Femur (tissue), 1 donor: Measurements from ENCODE around the gene DRAP1.
"Not testable (repeated sequence)": the region's sequence is repeated elsewhere in the genome, so short reads cannot be mapped to it uniquely, and the experiment has no call there.

ENCODE experiments used
- DNase-seq: peaks from one replicate; pipeline ENCODE4 v3.0.0-alpha.2; 2017

The DRAP1 gene

DNA sequence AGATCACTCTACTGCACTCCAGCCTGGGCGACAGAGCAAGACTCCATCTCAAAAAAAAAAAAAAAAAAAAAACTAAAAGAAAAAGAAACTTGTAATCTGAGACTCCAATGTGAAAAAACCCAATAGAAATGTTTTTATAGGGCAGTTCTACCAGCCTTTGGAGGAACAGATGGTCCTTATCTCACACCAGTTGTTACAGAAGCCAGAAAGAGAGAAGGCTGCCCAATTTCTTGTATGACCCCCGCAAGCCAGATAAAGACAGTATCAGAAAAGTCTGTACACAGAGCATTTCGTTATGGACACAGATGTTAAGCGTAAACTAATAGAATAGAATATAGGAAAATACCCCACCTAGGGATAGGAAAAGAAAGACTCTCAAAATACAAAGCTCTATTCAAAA lies 14.8 kb downstream of the DRAP1 start:
- no peak for DNase-seq

DNA sequence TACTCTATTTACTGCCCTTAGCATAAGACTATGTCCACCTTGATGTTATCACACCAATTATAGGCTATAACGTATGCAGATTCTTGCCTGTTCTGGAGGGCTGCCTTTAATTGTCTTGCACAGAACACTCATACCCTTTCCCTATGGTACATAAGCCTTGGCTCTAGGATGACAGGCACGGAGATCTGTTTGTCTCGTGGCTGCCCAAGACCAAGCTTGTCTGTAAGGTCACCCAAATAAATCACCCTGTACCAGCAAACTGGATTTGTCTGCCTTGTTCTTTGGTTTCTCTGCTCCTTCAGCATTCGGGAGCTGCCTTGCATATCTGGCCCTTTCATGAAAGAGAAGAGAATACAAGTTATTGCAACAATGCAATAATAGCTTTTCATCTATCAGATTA lies 18.5 kb downstream of the DRAP1 start:
- no peak for DNase-seq

- DNase-seq: no peak
These were observed 22.6 kb downstream of the DRAP1 start for GRCh38 chr11:65941720-65942310.

GRCh38 chr11:65942531-65942930 lies 23.3 kb downstream of the DRAP1 start:
- no peak for DNase-seq

DNA sequence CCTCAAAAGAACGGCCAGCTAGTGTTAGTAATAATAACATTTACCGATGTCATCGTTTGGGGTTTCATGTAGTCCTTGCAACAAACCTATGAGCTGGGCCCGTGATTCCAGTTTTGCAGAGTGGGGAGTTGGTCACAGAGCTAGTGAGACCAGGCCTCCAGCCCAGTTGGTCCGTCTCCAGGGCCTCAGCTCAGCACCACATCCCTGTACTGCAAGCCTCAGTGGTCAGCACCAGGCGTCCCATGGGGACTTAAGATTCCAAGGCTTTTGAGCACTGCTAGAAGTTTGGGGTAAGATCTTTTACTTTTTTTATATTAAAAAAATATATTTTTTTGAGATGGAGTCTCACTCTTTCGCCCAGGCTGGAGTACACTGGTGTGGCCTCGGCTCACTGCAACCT lies 25.0 kb downstream of the DRAP1 start:
- DNase-seq: no peak

- DNase-seq: no peak
These were observed 25.5 kb downstream of the DRAP1 start for GRCh38 chr11:65944767-65945166.

DNA sequence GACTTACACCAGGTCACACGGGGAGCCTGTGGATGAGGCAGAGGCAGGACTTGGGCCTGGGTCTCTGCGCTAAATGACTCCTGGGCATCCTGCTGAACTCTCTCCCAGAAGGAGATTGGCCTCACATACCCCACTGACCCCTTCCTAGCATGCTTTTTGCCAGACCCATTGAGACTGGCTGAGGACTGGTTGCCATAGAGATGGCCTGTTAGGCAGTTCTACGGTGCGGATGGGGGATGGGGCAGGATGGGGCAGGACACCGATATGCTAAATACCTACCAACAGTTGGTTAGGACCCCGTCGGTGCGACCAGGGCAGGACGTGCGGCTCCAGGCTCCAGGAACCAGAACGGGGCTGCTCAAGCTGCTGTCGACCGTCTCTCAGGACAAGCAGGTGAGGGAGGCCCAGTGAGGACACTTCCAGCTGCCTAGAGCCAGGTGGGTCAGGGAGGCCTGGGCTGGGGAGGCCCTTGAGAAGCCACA lies 26.2 kb downstream of the DRAP1 start, which contains the start of gene TSGA10IP:
TSS of gene TSGA10IP (plus strand) at position 51 of the 482 bp plus-strand sequence. CDS start at position 247, 196 bp downstream.
- DNase-seq: no peak

DNA sequence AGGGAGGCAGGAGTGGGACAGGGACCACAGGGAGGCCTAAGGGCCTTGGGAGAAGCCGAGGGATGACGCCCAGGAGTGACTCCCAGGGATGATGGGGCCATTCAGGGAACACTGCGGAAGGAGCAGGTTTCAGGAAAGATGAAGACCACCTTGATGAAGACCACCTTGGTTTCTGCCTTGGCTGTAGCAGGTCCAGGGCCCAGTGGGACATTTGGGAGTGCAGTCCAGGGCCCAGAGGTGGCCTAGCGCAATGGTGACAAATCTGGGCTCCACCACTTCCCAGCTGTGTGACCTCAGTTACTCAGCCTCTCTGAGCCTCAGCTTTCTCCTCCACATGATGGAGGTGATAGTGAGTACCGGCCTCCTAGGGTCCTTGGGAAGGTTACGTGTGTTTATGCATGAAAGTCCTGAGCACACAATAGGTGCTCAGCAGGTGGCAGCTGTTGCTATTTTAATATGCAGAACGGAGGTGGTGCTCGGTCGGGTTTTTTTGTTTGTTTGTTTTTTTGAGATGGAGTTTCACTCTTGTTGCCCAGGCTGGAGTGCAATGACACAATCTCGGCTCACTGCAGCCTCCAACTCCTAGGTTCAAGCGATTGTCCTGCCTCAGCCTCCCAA lies 26.8 kb downstream of the DRAP1 start:
- no peak for DNase-seq

DNA sequence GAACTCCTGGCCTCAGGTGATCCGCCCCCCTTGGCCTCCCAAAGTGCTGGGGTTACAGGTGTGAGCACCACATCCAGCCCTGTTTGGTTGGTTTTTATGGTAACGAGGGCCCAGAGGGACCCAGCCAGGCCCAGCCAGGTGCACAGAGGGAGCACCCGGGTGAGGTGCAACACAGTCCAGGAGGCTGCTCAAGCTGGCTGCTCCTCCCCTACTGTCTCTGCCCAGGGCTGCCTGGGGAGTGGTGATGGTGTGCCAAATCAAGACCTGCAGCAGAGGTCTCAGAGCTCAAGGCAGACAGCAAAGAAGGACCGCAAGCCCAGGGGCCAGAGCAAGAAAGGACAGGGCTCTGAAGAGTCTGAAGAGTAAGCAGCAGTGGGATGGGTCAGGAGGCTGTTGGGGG lies 27.4 kb downstream of the DRAP1 start:
- DNase-seq: no peak

DNA sequence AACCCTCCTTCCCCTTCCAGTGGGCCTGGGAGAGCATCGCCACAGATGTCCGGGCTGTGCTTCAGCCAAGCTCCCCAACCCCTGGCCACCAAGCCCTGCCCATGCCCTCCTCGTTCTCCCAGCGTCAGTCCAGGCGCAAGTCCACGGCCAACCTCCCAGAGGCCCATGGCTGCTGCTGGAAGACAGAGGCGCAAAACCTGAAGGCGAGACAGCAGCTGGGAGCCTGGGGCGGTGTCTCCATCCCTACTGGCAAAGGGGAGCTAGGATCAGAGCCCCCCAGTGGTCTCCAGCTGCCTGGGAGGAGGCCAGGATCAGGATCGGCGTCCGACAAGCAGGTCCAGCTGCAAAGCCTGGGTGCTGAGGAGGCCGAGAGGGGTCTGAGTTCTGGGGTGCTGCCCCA lies 27.9 kb downstream of the DRAP1 start:
- DNase-seq: no peak

GRCh38 chr11:65947603-65948125 lies 28.4 kb downstream of the DRAP1 start:
- no peak for DNase-seq

GRCh38 chr11:65950711-65951110 lies 31.5 kb downstream of the DRAP1 start:
- not testable (repeated sequence) for DNase-seq

DNA sequence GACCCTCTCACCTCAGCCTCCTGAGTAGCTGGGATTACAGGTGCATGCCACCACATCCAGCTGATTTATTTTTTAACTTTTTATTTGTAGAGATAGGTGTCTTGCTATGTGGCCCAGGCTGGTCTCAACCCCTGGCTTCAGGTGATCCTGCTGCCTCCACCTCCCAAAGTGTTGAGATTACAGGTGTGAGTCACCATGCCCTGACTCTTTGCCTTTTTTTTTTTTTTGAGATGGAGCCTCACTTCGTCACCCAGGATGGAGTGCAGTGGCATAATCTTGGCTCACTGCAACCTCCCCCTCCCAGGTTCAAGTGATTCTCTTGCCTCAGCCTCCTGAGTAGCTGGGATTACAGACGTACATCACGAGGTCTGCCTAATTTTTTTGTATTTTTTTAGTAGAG lies 32.4 kb downstream of the DRAP1 start:
- not testable (repeated sequence) for DNase-seq

- DNase-seq: no peak
These were observed 32.9 kb downstream of the DRAP1 start for GRCh38 chr11:65952052-65952521.

- DNase-seq: no peak
These were observed 34.2 kb downstream of the DRAP1 start for GRCh38 chr11:65953471-65953870.

DNA sequence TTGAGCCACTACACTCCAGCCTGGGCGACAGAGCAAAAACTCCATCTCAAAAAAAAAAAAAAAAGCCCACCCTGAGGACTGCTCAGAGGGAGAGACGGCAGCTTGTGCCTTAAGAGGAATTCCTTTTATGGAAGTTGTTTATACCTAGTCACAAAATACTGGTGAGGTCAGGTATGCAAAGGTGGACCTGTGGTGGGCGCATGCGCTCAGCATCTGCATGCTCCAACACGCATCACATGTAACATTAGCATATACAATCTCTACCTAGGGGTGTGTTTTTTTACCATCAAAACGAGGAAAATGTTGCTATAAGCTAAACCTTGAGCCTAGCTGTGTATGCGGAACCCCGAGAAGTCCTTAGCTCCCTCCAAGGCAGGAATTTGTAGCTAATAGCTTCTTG lies 35.5 kb downstream of the DRAP1 start:
- no peak for DNase-seq

GRCh38 chr11:65958291-65958690 lies 39.1 kb downstream of the DRAP1 start:
- no peak for DNase-seq

DNA sequence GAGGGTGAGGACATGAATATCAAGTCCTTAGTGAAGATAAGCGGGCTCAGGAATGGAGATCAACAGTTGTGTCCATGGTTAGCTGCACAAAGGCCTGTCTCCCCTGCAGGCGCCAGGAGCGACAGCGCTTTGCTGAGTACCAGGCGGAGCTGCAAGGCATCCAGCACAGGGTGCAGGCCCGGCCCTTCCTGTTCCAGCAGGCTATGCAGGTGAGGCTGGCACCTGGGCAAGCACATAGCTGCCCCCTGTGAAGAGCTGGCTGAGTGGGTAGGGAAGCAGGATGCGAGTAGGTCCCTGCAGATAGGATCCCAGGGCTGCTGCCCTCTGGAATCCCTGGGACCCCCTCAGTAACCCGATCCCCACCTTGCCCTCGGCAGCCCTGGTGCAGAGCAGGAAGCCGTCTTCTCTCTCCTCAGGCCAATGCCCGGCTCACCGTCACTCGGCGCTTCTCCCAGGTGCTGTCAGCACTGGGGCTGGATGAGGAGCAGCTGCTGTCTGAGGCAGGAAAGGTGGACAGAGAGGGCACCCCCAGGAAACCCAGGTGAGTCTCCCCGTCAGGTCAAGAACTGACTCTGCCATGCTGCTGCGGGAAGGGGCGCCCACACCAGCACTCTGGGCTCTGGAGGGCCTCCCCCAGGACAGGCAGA lies 39.7 kb downstream of the DRAP1 start:
- no peak for DNase-seq

- no peak for DNase-seq
These were observed 41.6 kb downstream of the DRAP1 start for GRCh38 chr11:65960824-65961266.

DNA sequence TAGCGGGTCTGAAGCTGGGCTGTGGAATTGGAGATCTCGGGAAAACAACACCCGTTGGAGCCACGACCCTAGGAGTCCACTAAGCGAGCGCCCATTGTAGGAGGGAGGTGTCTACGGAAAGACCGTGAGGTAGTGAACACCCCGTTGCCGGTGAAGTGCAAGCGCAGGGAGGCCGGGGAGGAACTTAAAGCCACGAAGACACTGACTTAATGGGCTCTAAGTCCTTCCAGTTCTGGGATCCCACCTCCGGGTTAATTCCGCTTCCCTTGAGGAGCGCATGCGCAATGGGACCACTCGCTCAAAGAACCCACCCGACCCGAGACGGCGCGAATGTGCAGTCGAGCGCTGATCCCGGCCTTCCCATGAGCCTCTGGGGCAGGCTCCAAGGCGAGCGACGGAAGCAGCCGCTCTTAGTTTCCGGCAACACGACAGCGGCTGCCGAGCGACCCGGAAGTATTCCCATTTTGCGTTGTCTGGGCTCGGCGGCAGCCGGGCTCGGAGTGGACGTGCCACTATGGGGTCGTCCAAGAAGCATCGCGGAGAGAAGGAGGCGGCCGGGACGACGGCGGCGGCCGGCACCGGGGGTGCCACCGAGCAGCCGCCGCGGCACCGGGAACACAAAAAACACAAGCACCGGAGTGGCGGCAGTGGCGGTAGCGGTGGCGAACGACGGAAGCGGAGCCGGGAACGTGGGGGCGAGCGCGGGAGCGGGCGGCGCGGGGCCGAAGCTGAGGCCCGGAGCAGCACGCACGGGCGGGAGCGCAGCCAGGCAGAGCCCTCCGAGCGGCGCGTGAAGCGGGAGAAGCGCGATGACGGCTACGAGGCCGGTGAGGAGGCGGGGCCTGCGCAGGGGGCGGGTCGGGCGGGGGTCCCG lies 42.3 kb downstream of the DRAP1 start, which contains the start of gene SART1:
TSS of gene SART1 (plus strand) at position 468 of the 874 bp plus-strand sequence. CDS start at position 515, 47 bp downstream.
- DNase-seq: peak; percentile 99

GRCh38 chr11:65962141-65962564 lies 42.9 kb downstream of the DRAP1 start:
- DNase-seq: no peak

DNA sequence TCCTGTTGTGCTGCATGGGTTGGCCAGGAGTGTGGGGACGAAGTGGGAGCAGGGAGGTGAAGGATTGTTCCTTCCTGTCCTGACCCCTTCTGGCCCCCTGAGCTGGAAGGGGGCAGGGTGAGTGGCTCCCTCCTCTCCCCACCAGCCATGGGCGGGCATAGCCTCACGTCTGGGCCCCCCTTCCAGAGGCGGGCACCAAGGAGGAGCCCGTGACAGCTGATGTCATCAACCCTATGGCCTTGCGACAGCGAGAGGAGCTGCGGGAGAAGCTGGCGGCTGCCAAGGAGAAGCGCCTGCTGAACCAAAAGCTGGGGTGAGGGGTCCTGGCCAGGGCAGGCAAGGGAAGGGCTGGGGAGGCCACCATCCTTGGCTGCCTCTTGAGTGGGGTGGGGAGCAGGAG lies 45.7 kb downstream of the DRAP1 start:
- no peak for DNase-seq
